Suprapubic skin (tissue), 4 donors: Measurements from ENCODE around the gene OR6C76.

ENCODE experiments used
- EP300 ChIP-seq: sonication (generic); formaldehyde crosslinking; IDR thresholded peaks from one replicate; pipeline ENCODE4 v1.6.1; 2017; ENCODE audit warnings: antibody characterized with exemption
- POLR2A ChIP-seq, 2 donors: fragments of 450-650 bp; IDR thresholded peaks; one replicate each; pipeline ENCODE4 v1.6.1; 2017; ENCODE audit warnings: antibody characterized with exemption in 2 of 2, mild to moderate bottlenecking in 2 of 2, moderate library complexity in 2 of 2
- POLR2AphosphoS5 ChIP-seq, 3 donors: sonication (generic); formaldehyde crosslinking; IDR thresholded peaks; one replicate each; pipeline ENCODE4 v1.6.1; 2017; ENCODE audit warnings: antibody characterized with exemption in 3 of 3
- TF ChIP-seq, protein P1 (sequence below), 2 donors: fragments of 200-600 bp in 1 of 2; fragments of 450-650 bp in 1 of 2; sonication (generic) in 1 of 2; IDR thresholded peaks; one replicate each; pipeline ENCODE4 v1.5.1; 2016 to 2019; ENCODE audit warnings: antibody characterized with exemption in 2 of 2, mild to moderate bottlenecking in 1 of 2, moderate library complexity in 1 of 2

- TF ChIP-seq, protein P1, sequence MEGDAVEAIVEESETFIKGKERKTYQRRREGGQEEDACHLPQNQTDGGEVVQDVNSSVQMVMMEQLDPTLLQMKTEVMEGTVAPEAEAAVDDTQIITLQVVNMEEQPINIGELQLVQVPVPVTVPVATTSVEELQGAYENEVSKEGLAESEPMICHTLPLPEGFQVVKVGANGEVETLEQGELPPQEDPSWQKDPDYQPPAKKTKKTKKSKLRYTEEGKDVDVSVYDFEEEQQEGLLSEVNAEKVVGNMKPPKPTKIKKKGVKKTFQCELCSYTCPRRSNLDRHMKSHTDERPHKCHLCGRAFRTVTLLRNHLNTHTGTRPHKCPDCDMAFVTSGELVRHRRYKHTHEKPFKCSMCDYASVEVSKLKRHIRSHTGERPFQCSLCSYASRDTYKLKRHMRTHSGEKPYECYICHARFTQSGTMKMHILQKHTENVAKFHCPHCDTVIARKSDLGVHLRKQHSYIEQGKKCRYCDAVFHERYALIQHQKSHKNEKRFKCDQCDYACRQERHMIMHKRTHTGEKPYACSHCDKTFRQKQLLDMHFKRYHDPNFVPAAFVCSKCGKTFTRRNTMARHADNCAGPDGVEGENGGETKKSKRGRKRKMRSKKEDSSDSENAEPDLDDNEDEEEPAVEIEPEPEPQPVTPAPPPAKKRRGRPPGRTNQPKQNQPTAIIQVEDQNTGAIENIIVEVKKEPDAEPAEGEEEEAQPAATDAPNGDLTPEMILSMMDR (IDR thresholded peaks at IDR 0.05): no peak
- TF ChIP-seq POLR2A (IDR thresholded peaks at IDR 0.05): no peak
- TF ChIP-seq POLR2AphosphoS5 (IDR thresholded peaks at IDR 0.05): no peak
- no peak for TF ChIP-seq EP300
Measured at GRCh38 chr12:55443776-55444175, 17.7 kb downstream of the OR6C76 start, which contains the start of gene OR6C2.
